WI38 (cell line): ENCODE data around the gene PAPPA.

ENCODE experiments used
- H3K4me3 ChIP-seq: 2 replicates; pipeline ENCODE4 v1.5.1; 2011; ENCODE audit warnings: low read depth, mild to moderate bottlenecking, control low read depth, low read length
- TF ChIP-seq, protein P1 (sequence below): IDR thresholded peaks from 2 replicates; pipeline ENCODE4 v1.5.1; 2012; ENCODE audit warnings: low read depth, mild to moderate bottlenecking, control low read depth, low read length

The PAPPA gene

DNA sequence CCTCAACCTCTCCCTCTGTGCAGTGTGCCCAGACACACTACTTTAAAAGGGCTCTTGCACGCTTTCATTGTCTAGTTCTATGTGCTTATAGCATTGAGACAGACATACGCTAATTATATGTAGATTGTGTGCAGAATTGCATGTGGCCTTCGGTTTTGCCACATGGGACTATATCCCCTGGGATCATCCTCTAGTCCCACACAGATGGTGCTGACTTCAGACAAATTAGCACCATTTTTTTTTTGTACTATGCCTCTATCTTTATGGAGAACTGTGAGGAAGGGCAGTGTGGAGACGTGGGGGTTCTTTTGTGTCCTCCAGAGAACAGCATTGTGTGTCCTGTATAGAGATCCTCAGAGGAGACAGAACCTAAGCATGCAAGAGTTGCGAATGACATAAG, 29.3 kb downstream of the PAPPA start:
- TF ChIP-seq, protein P1, sequence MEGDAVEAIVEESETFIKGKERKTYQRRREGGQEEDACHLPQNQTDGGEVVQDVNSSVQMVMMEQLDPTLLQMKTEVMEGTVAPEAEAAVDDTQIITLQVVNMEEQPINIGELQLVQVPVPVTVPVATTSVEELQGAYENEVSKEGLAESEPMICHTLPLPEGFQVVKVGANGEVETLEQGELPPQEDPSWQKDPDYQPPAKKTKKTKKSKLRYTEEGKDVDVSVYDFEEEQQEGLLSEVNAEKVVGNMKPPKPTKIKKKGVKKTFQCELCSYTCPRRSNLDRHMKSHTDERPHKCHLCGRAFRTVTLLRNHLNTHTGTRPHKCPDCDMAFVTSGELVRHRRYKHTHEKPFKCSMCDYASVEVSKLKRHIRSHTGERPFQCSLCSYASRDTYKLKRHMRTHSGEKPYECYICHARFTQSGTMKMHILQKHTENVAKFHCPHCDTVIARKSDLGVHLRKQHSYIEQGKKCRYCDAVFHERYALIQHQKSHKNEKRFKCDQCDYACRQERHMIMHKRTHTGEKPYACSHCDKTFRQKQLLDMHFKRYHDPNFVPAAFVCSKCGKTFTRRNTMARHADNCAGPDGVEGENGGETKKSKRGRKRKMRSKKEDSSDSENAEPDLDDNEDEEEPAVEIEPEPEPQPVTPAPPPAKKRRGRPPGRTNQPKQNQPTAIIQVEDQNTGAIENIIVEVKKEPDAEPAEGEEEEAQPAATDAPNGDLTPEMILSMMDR: no peak

DNA sequence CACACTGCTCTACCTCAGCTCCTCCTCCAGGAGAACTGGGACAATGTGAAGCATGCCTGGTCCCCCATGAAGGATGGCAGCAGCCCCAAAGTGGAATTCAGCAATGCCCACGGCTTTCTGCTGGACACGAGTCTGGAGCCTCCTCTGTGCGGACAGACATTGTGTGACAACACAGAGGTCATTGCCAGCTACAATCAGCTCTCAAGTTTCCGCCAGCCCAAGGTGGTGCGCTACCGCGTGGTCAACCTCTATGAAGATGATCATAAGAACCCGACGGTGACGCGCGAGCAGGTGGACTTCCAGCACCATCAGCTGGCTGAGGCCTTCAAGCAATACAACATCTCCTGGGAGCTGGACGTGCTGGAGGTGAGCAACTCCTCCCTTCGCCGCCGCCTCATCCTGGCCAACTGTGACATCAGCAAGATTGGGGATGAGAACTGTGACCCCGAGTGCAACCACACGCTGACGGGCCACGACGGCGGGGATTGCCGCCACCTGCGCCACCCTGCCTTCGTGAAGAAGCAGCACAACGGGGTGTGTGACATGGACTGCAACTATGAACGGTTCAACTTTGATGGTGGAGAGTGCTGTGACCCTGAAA, 34.1 kb downstream of the PAPPA start:
- TF ChIP-seq, protein P1: no peak
- no peak overlapping the region for H3K4me3 ChIP-seq

More for the DNA sequence above, 29.3 kb downstream of the PAPPA start:
- H3K4me3 ChIP-seq: no peak overlapping the region

DNA sequence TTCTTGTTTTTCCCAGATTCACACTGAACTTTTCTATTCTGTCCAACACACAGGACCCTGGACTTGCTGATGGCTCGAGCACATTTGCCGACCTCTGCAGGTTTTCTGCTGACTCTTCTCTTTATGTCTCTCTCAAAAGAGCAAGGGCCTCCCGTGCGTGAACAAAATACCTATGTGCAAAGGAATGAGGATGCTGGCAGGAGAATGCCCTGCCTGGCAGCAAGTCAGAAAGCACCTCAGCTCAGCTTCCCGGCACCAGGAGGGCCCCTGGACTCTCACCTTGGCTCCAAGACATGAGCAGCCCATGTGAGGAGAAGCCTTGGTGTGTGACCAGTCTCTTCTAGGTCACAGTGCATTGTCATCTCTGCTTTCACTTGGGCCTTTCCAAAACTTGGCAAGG, 36.1 kb downstream of the PAPPA start:
- TF ChIP-seq, protein P1: no peak

DNA sequence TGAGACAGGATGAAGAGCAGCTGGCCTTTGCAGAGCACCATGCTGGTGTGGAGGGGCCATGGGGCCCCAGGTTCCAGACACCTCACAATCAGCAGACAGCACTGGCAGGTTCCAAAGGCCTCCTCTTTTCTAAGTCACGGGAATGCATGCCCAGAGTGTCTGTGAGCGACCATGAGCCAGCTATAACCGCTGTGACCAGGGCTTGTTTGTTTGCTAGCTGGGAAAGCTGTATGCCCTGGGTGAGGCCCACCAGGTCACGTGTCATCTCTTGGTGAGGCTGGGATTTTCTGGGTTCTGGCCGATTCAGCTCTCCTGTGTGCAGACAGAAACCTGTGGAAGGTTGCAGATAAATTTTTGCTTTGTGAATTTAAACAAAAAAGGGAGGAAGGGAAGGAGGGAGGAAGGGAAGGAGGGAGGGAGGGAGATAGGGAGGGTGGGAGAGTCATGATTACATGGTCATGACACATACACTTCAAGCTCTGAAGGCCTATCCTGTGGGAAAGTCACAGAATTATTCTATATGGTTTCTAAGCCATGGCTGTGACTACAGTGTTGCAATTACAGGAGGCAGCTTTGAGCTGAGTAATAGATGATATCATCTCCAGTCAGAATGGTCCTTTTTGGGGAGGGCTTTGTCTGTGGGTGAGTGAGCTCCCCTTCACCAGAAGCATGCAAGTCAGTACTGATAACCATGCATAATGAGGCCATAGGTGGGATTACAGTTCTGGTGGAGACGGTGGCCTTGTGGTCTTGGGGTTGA, 37.2 kb downstream of the PAPPA start:
- TF ChIP-seq, protein P1: no peak
- no peak overlapping the region for H3K4me3 ChIP-seq

More for the DNA sequence above, 36.1 kb downstream of the PAPPA start:
- H3K4me3 ChIP-seq: no peak overlapping the region

DNA sequence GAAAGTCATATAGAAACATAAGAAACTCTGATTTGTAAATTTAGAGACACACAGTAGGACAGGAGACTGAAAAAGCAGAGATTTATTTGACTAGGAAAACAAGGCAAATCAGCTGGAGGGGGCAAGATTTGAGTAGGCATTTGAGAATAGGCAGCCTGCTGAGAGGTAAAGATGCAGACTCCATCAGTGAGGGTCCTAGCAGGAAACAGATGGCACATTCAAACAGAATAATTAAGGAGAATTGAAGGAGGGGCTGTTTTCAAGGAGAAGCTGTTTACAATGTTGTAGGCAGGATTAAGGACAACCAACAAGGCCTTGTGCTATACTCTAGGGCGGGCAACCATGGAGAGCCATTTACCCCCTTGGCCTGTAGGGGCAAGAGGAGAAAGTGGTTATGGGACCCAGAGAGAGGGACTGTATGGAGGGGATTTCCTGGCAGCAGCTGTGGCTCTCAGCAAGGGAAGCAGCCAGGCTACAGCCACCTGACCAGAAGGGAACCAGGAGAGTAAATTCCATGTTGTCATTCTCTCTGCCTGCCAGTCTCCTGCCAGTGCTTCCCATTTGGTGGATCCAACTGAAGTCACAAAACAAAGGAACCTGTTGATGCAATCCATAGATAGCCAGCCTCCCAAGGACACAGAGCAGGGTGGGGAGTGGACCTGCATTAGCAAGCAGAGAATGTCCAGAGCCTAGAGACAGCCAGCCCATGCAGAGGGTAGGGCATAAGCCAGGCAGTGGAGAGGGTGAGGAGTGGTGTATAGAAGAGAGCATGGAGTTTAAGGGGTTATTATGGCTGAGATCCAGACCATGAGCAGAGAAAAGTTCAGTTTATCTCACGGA, 38.2 kb downstream of the PAPPA start:
- TF ChIP-seq, protein P1: no peak
- H3K4me3 ChIP-seq: no peak overlapping the region

DNA sequence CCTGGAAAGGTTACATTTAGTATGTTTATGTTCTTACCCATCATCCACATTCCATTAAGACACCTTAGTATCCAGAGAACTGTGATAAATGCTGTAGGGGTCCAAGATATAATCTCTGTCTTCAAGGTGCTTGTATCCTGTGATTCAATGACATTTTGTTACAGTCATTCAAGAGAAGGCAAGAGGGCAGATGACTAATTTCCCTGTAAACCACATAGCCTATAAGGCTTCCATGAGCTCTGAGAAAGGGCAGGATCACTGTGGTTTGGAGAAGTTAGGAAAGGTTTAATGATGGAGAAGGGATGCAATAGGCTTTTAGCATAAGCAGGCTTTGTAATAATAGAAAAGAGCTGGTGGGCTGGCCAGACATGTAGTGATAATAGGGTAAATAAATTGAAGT, 40.0 kb downstream of the PAPPA start:
- no peak overlapping the region for H3K4me3 ChIP-seq
- TF ChIP-seq, protein P1: no peak
